Renal pelvis (tissue), 4 donors: Measurements from ENCODE around the gene GCAT. TPM values are rescaled to one million over a fixed set of nuclear protein-coding genes. Genes with fewer than 3 reads are reported as not detected.
"Not testable (repeated sequence)": the region's sequence is repeated elsewhere in the genome, so short reads cannot be mapped to it uniquely, and the experiment has no call there.

Source experiments
- DNase-seq: peaks from one replicate; pipeline ENCODE4 v3.0.0-alpha.2; 2013
- polyA plus RNA-seq, 3 donors: library from polyadenylated mRNA; unstranded; fragments of 120-200 nt; gene quantifications; one replicate each; pipeline ENCODE4 v1.2.1, GENCODE V29; 2013; ENCODE audit not compliant: insufficient read length in 3 of 3

The GCAT gene
- polyA plus RNA-seq, 3 donors = 17.0 to 17.9 (median 17.3) TPM

GRCh38 chr22:37777122-37777687, 30.5 kb upstream of the GCAT start:
- peak; percentile 72 for DNase-seq

GRCh38 chr22:37778370-37779009, 29.2 kb upstream of the GCAT start:
- DNase-seq = no peak

DNA sequence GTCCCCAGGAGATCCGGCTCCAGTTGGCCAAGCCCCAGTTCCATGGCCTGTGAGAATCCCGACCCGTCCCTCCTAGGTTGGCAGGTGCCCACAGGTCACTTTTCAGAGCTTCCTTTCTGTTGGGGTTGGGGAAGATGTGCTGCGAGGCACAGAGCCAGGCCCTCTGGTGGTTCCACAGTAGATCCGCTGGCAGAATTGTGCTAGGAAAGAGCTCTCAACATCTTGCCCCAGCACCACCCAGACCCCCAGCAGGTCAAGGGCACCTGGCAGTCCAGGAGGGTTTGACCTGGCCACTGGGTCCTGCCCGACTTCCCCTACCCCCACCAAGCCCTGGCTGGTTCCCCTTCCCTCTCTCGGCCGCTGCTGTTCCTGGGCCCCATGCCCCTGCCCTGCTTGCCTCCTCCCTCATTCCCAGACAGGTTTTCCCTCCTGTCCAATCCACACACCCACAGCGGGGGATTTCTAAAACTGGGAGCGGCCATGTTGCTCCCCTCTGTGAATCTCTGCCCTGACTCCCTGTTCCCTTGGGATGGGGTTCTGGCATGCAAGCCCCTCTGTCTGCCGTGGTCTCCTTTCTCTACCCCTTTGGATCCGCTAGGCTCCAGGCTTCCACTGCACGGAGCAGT, 26.2 kb upstream of the GCAT start:
- DNase-seq = no peak

- no peak for DNase-seq
Observed at GRCh38 chr22:37782340-37783168, 25.2 kb upstream of the GCAT start.

GRCh38 chr22:37784829-37785495, 22.8 kb upstream of the GCAT start:
- DNase-seq = no peak

DNA sequence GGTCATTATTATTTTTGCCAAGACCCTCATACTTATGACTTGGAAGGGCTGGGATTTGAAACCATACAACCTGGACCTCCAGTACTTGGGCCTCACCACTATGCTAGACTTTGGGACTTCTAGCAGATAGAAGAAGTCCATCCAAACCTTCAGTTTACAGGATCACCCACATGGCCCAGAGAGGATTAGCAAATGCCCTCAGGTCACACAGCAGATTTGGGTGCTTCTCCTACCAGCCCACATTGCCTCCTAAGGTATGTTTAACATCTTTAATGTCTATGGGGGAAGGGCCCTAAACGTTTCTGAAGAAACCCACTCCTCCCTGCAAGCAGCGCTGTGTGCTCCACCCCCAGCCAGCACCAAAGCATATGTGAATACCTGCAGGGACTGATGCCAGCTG, 17.5 kb upstream of the GCAT start:
- DNase-seq = no peak

DNA sequence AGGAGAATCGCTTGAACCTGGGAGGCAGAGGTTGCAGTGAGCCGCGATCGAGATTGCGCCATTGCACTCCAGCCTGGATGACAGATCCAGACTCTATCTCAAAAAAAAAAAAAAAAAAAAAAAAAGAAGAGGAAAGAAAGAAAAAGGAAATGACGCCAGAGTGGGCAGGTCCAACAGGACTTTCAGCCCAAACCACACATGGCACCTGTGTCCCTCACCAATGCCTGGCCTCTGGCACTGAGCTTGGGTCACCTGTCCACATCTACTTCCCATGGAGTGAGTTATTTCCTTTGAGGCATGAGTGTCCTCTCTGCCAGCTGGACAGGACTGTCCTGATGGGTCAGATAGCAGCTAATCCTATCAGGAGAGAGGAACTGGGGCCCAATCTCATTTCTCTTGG, 15.2 kb upstream of the GCAT start:
- no peak for DNase-seq

- DNase-seq = no peak
Observed at GRCh38 chr22:37794376-37794775, 13.4 kb upstream of the GCAT start.

DNA sequence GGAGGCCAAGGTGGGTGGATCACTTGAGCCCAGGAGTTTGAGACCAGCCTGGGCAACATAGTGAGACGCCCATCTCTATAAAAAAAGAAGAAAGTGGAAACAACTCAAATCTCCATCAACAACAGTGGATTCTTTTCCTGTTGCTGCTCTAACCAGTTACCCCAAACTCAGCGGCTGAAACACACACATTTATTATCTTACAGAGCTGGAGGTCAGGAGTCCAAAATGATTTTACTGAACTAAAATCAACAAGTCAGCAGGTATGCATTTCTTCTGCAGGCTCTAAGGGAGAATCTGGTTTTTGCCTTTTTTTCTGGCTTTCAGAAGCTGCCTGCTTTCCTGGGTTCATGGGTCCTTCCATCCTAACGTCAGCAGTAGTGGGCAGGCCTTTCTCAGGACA, 11.7 kb upstream of the GCAT start:
- DNase-seq = no peak

DNA sequence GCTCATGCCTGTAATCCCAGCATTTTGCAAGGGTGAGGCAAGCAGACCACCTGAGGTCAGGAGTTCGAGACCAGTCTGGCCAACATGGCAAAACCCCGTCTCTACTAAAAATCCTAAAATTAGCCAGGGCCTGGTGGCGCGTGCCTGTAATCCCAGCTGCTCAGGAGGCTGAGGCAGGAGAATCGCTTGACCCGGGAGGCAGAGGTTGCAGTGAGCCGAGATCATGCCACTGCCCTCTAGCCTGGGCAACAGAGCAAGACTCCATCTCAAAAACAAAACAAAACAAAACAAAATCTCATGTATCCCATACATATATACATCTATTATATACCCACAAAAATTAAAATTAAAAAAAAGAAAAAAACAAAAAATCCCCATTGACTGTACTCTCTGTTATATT, 10.5 kb upstream of the GCAT start:
- not testable (repeated sequence) for DNase-seq

DNA sequence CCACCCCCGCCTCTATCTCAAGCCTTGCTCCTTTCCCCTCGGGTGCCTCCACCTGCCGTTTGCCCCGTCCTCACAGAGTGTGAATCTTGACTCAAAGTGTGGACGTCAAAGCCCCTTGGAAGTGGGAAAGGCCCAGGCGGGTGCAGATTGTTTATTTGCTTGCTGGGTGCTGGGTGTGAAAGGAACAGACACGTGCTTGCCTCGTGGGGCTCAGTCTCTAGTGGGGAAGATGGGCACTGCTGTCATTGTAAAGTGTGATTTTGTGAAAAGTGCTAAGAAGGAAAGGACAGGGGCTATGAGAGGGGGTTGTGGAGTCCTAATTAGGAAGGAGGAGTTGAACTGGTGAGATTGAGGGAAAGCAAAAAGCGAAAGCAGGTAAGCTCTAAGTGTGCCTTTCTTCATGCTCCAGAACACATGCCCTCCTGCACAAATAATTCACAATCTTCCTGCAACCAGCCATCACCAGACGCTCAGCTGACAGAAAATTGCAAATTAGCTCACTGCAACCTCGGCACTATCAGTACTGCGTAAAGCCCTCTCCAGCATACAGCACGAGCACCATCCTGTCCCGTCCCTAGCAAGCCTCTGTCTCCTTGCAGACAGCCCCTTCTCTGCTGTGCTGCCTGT, 9.7 kb upstream of the GCAT start:
- no peak for DNase-seq

DNA sequence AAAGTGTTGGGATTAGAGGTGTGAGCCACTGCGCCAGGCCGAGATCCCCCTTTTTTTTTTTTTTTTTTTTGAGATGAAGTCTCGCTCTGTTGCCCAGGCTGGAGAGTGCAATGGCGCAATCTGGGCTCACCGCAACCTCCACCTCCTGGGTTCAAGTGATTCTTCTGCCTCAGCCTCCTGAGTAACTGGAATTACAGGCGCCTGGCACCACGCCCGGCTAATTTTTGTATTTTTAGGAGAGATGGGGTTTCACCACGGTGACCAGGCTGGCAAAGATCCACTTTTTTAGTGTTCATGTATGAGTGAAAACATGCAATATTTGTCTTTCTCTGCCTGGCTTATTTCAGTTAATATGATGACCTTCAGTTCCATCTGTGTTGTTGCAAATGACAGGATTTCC, 7.8 kb upstream of the GCAT start:
- DNase-seq = not testable (repeated sequence)

GRCh38 chr22:37801946-37802309, 5.8 kb upstream of the GCAT start:
- DNase-seq = no peak

DNA sequence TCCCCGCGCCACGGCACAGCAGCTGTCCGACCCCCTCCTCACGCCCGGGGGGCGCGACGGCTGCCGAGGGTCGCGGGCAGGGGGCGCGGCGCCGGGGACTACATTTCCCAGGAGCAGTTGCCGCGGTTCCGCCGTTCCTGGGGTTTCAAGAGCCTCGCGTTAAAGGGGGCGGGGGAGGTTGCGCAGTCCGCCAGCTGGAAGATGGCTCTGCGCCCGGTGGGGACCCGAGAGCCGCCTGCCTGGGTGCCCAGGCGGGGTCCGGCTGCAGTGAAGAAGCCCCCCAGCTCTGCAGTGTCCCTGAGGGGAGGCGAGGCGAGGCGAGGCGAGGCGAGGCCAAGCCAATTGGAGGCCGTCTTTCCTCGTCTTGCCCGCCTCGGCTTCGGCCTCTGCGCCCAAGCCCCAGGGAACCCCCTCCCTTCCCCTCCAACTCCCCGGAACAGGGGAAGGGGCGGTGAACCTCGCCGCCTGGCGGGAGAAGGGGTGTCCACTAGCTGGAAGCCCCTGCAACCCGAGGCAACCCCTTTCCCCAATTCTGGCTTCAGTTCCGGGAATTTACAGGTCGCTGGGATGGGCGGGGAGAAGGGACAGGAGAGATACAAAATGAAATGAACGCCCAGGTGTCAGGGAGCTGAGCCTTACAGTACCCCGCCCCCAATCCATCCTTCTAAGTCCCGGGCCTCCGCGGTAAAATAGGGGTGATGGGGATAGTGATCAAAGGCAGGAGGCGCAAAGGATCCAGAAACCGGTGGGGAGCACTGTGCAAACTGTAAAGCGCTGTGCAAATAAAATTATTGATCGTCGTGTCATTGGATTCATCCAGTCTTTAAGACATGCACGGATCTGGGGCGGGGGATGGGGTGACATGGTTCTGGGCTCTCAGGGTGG, 5.2 kb upstream of the GCAT start:
- no peak for DNase-seq

DNA sequence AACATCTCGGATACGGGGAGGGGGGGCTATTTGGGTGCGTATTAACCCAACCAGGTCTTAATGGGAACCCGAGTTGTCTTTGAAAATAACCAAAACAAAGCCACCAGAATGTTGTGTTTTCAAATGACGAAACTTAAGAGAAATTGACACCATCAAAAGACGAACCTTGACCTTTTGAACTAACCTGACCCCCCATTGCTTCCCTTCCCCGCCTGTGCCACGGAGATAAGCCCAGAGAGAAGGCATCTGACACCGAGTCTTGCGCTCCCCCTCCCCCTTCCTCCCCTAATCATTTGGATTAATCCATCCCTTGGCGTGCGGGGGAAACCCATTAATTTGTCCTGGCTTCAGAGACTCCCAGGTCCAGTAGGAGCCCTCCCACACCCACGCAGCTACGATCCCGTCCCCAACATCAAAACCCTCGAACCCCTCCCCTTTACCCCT, 4.5 kb upstream of the GCAT start:
- no peak for DNase-seq

DNA sequence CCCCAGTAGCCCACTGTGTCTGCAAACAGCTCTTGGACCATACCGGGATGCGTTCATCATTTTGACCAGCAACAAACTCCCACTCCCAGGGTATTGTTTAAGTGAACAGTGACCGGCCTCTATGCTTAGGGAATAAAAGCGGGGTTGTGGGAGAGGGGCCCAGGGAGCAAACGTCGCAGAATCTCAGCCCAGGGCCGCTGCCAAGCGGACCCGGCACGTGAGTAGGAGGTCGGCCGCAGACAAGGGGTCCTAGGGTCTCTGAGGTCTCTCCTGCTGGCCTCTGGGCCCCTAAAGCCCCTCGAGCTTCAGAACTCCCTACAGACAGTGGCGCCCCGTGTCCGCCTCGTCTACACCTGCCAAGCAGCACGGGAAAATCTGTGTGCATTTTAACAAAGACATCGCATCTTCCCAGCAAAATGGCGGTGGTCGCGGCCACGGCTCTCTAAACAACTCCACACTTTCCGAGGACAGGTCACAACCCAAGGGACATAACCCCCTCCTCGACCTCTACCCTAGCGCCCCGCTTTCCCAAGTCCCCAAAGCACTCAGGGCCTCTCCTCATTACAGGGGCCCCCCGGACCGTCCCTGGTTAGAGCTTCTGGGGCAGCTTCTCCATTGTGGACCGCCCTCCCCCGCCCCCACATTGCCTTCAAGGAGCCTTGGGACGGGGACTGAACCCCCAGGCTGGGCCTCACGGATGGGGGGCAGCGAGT, 3.9 kb upstream of the GCAT start:
- no peak for DNase-seq

GRCh38 chr22:37804352-37804880, 3.3 kb upstream of the GCAT start:
- no peak for DNase-seq

- DNase-seq = peak; percentile 90
Observed at GRCh38 chr22:37804881-37805809, 2.6 kb upstream of the GCAT start.
